UCSD-AML1 (cell line): Measurements from ENCODE around the gene TTC24.
A peak's percentile ranks its signal among the peaks of the same experiment; 100 is the strongest.
"Not testable (repeated sequence)": the region's sequence is repeated elsewhere in the genome, so short reads cannot be mapped to it uniquely, and the experiment has no call there.

ENCODE experiments used
- DNase-seq: peaks from one replicate; lab custom pipeline; 2025; ENCODE audit not compliant: unreplicated experiment; lab: John Stamatoyannopoulos, UW

The TTC24 gene

DNA sequence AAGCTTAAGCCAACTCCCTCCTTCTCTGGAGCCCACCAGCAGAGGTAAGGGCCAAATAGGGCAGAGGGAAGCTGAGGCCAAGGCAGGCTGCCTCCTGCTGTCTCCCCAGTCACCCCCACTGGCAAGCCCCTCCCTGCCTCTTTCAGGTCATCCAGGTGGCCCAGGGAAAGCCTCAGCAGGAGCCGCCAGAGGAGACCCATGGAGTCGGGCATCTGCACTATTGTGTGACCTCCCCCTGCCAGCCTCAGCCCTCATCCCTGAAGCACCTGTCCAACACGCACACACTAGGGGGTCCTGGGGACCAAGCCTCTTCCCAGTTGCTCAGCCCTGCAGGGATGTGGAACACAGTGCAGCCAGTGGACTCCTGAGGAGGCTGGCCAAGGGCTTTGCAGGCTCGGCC is 6.8 kb downstream of the TTC24 start:
- no peak for DNase-seq

DNA sequence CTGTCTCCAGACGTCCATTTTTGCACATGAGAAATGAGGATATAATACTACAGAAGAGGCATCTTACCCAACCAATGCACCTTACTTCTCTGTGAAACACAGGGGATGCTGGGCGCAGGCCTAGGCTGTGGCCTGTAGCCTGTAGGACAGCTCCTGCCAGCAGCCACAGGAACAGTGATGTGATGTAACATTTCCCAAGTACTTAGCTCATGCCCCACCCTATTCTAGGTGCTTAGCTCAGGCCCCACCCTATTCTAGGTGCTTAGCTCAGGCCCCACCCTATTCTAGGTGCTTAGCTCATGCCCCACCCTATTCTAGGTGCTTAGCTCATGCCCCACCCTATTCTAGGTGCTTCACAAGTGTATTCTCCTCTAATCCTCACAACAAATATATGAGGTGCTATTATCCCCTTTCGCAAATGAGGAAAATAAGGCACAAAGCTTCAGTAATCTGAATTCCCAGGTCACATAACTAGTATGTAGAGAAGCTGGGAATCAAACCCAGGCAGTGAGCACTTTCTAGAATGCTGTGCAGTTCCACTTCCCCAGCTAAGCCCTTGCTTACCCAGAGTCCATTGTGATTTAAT is 7.5 kb downstream of the TTC24 start:
- no peak for DNase-seq

DNA sequence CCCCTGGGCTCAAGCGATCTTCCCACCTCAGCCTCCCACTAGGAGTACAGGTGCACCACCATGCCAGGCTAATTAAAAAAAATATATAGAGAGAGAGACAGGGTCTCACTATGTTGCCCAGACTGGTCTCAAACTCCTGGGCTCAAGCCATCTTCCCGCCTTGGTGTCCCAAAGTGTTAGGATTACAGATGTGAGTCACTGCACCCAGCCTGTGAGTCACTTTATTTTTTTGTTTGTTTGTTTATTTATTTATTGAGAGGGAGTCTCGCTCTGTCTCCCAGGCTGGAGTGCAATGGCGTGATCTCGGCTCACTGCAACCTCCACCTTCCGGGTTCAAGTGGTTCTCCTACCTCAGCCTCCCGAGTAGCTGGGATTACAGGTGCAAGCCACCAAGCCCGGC is 8.4 kb downstream of the TTC24 start:
- not testable (repeated sequence) for DNase-seq

DNA sequence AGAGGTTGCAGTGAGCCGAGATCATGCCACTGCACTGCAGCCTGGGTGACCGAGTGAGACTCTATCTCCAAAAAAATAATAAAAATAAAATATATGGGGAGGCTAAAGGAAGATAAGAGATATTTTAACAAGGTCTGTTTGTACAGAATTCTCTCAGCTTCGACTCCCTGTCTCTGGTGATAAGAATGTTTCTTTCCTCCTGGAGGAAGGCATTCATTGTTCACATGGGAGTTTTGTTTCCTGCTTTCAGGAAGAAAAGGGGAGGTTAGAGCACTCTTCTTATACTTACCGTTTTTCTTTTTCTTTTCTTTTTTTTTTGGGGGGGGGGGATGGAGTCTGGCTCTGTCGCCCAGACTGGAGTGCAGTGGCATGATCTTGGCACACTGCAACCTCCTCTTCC is 10.0 kb downstream of the TTC24 start:
- DNase-seq, result no peak

DNA sequence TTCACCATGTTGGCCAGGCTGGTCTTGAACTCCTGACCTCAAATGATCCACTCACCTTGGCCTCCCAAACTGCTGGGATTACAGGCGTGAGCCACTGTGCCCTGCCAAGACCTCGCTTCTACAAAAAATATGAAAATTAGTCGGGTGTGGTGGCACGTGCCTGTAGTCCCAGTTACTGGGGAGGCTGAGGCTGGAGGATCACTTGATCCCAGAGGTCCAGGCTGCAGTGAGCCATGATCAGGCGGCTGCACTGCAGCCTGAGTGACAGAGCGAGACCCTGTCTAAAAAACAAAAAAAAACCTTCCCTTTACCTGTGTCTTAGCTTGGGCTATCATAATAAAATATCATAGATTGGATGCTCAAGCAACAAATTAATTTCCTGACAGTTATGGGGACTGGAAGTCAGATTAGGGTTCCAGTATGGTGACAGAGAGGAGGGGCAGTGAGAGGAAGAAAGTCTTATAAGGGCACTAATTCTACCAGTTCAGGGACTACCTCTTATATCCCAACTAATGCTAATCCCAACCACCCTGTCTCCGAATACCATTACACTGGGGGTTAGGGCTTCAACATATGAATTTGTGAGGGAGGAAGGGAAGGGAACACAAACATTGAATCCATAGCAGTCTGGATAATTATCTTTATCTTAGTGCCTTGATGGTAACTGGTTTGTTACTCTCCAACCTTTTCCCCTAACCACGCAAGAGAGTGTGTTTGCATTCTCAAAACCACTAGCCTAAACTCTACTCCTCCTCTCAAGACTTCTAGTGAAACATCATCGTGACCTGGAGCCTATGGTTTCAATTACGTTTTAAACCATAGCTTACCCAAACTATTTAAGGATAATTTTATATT is 11.0 kb downstream of the TTC24 start:
- DNase-seq, result no peak

DNA sequence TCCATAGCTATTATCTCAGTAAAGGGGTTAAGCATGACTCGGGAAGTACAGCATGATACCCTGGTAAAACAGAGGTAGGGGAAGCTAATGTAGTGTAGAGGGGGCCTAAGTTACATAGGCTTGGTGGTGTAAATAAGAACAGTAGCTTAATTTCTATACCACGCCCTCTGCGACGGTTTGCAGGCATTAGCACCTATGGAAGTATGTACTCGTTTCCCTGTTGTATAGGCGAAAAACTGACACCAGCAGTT is 11.6 kb downstream of the TTC24 start:
- no peak for DNase-seq

DNA sequence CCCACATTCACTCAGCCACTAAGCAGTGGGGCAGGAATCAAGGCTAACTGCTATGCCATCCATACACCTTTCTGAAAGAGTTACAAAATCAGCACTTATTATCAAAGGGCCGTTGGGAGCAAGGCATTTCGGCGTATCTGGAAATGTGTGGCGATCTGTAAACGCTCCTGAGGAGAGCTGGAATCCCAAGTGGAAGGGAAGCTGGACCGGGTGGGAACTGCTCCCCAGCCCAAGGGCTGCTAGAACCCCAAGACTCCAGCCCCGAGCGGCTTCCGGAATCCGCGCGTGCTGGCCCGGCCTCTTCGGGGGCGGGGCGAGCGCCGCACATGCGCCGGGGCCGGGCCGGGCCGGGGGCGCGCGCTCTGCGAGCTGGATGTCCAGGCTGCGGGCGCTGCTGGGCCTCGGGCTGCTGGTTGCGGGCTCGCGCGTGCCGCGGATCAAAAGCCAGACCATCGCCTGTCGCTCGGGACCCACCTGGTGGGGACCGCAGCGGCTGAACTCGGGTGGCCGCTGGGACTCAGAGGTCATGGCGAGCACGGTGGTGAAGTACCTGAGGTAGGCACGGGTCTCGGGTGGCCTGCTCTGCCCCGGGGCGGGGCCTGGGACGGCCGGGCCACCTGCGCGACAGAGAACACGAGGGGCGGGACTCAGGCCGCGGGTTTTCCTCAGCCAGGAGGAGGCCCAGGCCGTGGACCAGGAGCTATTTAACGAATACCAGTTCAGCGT is 12.1 kb downstream of the TTC24 start, which contains the start of gene NAXE:
Gene NAXE (plus strand): TSS at position 345 of the 726 bp plus-strand sequence. CDS start 29 bp downstream, at position 374.
- peak; percentile 82 for DNase-seq

DNA sequence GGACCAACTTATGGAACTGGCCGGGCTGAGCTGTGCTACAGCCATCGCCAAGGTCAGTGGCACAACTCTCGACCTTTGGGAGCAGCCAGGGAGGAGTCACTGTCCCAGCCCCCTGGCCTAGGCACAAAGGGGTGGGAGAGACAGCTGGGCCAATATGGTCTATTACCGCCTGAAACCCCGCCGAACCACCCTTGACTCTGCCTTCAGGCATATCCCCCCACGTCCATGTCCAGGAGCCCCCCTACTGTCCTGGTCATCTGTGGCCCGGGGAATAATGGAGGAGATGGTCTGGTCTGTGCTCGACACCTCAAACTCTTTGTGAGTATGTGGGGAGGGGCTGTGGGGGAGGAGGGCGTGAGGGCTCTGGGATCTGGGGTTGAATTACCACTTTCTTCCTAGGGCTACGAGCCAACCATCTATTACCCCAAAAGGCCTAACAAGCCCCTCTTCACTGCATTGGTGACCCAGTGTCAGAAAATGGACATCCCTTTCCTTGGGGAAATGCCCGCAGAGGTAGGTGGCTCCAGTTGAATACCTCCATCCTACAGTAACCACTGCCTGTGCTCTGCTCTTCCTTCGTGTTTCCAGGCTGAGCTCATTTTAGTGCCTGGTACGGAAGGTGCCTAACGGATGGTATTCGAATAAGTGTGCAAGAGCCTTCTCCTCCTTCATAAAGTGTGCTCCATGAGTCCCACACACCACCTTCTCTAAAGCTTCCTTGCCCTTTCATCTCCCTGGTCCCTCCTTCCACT is 12.8 kb downstream of the TTC24 start:
- no peak for DNase-seq

DNA sequence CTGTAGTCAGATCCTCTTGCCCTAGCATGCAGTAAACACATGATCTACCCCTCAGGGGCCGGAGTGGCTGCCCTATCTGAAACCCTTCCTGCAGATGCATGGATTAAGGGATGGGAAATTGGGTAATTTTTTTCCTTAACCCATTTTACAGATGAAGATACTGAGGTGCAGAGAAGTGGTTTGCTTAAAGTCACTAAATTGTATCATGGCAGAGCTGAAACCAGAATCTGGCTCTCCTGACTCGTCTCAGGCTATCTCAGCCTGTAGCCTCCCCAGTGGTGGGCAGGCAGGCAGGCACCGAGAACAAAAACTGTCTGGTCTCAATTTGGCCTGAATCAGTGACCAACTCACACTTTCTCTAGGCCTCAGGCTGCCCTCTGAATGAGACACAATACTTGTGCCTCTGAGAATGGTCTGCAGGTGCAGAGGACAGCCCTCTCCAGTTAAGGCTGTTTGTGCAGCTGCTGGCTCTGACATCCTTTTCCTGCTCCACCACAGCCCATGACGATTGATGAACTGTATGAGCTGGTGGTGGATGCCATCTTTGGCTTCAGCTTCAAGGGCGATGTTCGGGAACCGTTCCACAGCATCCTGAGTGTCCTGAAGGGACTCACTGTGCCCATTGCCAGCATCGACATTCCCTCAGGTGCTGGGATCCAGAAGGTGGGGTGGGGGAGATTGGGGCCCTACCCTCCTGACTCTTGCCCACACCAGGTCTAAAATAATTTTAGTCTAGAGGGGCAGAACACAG is 13.6 kb downstream of the TTC24 start:
- no peak for DNase-seq

DNA sequence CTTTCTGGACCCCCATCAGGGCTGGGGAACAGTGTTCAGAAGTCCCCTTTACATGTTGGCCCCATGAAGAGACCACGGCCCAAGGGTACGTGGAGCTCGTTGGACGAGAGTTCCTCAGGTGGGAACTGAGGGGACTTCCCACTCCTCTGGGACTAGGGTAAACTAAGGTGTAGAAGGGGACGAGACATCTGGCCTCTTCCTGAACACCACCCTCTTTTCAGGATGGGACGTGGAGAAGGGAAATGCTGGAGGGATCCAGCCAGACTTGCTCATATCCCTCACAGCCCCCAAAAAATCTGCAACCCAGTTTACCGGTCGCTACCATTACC is 14.1 kb downstream of the TTC24 start:
- no peak for DNase-seq

DNA sequence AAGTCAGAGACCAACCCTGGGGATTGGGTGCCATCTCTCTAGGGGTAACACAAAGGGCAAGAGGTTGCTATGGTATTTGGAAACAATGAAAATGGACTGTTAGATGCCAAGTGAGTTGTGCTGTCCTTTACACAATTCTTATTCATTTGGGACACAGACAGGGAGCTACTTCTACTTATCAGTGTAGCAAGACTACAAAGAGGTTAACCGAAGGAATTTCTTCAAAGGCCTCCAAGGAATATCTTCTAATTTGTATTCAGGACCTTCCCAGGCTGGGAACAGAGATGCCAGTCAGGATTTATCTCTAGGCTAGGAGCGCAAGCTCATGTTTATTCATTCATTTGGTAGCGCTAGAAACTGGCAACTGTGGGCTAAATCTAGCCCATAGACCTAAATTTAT is 14.7 kb downstream of the TTC24 start:
- DNase-seq, result no peak

DNA sequence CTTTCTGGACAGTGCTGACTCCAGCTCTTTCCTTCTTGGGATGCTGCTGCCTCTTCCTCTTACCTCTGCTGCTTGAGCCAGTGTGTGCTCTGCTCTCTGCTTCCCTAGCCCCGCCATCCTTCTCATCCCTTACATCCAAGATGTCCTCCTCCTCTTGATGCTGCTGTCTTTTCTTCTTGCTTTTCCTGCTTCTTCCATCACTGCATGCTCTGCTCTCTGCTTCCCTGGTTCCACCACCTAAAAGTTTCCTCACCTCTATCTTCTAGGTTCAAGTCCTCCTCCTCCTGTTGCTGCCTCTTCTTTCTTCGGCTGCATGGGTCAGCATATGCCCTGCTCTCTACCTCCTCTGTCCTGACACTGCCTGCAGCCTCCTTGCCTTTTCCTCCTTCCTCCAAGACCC is 15.5 kb downstream of the TTC24 start:
- no peak for DNase-seq

DNA sequence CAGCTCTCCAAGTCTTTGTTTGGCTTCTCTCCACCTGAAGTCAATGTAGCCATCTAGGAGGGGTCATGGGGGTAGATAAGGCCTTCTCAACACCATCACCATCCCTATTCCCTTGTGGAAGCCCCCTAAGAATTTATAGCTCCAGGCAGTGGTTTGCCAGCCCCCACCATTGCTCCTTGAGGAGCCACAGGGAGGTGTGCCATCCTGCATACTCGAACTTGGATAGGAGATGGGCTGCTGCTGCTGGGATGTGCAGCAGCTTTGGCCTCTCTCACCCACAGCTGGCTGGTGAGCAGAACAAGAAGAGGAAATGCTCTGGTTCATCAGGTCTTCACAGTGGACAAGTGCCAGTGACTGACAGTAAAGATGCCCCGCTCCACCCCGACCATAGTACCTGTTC is 16.9 kb downstream of the TTC24 start:
- no peak for DNase-seq

DNA sequence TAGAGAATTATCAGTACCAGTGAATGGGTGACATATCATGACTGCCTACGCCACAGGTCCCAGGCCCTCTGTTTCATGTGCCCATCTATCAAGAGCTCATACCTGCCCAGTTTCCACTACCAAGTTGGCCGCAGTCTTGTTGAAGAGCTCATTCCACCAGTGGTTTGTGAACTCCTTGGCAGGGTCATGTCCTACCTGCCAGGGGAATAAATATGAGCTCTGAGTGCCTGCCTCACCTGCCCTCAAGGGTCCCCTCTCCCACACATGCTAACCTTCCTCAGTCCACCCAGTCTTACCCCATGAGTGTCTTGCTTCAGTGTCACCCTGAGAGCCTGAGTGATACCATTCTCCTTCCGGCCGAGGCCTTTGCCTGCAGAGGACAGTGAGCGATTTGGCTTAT is 18.6 kb downstream of the TTC24 start:
- DNase-seq, result no peak

DNA sequence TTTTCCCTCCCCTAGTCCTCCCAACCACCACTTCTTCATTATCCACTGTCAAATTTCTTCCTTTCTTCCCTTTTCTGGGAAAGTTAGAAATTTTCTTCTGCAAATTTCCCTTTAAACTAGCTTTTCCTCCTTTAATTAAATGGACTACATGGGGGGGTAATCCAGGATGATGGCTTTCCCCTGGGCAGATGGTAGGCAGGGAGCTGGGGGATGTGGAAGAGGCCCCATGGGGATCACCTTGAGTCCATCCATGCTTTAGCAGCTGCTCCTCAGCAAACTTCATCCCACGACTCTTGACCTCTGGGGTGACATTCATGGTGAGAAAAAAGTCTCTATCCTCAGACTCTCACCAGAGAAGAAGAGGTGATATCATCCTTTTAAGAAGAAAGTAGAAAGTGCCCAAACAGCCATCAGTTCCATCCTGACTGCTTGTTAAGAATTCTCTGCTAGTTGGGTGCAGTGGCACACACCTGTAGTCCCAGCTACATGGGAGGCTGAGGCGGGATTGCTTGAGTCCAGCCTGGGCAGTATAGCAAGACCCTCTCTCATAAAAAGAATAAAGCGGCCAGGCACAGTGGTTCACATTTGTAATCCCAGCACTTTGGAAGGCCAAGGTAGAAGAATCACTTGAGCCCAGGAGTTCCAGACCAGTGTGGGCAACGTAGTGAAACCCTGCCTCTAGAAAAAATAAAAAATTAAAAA is 19.4 kb downstream of the TTC24 start:
- no peak for DNase-seq

DNA sequence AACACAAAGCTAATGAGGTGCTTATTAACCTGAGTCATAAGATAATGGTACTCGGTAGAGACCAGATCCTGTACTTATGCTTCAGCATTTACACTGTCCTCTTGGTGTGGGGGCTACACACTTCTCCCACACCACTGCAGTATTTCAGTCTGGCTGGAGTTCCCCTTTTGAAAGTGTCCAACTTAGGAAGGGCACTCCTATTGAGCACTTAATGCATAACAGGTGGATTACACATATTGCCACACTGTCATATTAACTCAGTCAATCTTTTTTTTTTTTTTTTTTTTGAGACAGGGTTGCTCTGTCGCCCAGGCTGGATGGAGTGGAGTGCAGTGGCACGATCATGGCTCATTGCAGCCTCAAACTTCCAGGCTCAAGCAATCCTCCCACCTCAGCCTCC is 20.3 kb downstream of the TTC24 start:
- no peak for DNase-seq

DNA sequence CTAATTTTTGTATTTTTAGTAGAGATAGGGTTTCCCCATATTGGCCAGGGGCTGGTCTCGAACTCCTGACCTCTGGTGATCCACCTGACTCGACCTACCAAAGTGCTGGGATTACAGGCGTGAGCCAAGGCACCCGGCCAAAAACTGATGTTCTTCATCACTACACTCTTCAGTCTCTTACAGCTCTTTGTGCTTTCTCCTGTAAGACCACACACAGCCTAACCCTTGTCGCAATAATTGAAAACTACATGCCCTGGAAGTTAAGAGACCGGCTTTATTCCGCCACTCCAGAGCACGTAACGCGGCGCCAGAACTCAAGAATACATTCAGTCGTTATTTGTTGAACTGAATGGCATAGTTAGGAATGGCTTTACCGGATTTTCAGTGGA is 21.2 kb downstream of the TTC24 start:
- no peak for DNase-seq

DNA sequence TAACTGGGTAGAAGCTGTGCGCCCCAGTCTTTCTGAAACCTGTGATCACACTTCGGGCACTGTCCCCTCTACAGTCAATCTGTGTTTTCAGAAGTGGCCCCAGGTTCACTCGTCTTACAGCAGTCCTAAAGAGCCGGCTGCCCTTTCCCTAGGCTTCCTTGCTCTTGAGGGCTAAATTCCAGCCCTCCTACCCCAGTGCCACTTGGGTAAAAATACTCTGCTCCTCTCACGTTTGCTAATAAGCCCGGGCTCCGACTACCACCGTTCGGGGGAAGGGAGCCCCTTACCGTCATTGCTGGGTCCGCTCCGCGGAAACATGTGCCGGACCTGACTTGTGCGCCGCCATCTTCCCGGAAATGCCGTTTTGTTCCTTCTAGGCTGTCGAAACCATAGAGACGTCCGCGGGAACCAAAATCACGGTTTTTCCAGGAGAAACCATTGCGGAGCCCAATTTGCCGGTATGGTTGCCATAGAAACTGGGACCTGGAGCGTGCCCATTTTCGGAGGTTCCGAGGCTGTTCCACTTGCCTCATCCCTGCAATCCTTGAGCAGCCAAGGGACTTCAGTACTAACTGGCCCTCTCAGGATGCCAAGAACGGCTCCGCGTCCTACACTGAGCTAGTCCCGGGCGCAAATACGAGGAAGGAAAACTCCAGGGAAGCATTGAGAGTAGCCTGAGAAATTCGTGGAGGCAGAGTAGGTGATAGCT is 21.8 kb downstream of the TTC24 start, which contains the start of gene GPATCH4:
Gene GPATCH4 (minus strand): TSS at position 358 of the 709 bp plus-strand sequence.
- peak; percentile 77 for DNase-seq

DNA sequence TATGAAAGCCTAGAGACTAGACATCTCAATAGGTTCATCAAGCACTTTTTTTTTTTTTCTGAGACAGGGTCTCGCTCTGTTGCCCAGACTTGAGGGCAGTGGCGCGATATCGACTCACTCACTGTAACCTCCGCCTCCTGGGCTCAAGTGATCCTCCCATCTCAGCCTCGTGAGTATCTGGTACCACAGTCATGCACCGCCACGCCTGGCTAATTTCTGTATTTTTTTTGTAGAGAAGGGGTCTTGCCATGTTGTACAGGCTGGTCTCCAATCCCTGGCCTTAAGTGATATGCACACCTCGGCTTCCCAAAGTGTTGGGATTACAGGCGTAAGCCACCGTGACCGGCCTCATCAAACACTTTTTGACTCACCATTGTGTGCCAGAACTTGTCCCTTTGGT is 22.4 kb downstream of the TTC24 start:
- no peak for DNase-seq

DNA sequence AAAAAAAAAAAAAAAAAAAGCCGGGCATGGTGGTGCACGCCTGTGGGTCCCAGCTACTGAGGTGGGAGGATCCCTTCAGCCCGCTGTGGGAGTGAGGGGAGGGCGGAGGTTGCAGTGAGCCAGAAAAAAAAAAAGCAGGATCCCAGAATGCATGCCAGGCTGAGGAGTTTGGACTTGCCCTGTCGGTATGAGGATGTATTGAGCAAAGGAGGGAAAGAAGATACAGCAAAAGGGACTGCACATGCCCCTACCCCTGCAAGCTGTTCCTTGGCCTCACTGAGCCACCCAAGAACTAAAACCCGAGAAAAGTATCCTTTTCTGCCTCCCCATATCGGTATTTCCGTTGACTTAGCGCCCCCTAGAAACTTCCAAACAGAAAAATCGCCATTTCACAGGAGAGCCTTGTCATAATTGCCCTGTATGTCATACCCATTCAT is 23.1 kb downstream of the TTC24 start:
- no peak for DNase-seq
